GM19328 (cell line): ENCODE results near the gene ARHGAP6.
"Not testable (repeated sequence)": the region's sequence is repeated elsewhere in the genome, so short reads cannot be mapped to it uniquely, and the experiment has no call there.

Source experiments
- ATAC-seq: cut with Tn5 transposase; IDR thresholded peaks from one replicate; pipeline ENCODE4 v1.9.1; 2021; ENCODE audit warnings: mild to moderate bottlenecking, moderate library complexity; ENCODE audit not compliant: unreplicated experiment

ARHGAP6 gene

DNA sequence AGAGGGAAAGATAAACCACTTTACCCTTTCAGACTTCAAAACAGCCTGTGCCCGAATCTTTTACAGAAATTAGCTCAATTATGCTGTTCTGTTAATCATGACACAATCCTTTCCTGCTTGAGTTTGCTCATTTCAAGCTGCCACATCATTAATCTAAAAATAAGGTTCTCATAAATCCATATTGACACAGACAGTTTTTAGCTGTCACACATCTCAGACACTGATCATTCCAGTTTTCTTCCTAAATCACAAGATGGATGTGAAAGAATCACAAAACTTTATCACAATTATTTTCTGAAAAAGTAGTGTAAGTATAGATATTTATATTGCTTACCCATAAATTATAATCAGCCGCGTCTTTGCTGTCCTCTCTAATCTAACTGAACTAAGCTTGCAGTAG is 400.4 kb downstream of the ARHGAP6 start:
- ATAC-seq = no peak

- no peak for ATAC-seq
Observed at GRCh38 chrX:11264925-11265324, 400.8 kb downstream of the ARHGAP6 start.

- ATAC-seq = no peak
Observed at GRCh38 chrX:11261260-11261659, 404.5 kb downstream of the ARHGAP6 start.

- no peak for ATAC-seq
Observed at GRCh38 chrX:11259437-11259836, 406.3 kb downstream of the ARHGAP6 start.

- no peak for ATAC-seq
Observed at GRCh38 chrX:11257711-11258110, 408.0 kb downstream of the ARHGAP6 start.

DNA sequence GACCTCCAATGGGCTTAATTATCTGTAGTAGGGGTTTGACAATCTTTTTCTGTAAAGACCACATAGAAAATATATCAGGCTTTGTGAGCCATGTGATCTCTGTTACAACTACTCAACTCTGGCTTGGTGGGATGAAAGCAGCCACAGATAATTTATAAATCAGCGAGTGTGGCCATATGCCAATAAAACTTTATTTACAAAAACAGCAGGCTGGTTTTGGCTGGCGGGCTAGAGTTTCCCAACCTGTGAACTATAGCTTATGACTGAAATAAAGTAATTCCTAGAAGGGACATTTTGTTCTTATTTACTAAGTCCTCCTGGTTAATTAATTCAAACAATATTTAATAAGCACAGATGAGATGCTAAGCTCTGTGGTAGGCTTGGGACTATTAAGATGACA is 408.4 kb downstream of the ARHGAP6 start:
- no peak for ATAC-seq

DNA sequence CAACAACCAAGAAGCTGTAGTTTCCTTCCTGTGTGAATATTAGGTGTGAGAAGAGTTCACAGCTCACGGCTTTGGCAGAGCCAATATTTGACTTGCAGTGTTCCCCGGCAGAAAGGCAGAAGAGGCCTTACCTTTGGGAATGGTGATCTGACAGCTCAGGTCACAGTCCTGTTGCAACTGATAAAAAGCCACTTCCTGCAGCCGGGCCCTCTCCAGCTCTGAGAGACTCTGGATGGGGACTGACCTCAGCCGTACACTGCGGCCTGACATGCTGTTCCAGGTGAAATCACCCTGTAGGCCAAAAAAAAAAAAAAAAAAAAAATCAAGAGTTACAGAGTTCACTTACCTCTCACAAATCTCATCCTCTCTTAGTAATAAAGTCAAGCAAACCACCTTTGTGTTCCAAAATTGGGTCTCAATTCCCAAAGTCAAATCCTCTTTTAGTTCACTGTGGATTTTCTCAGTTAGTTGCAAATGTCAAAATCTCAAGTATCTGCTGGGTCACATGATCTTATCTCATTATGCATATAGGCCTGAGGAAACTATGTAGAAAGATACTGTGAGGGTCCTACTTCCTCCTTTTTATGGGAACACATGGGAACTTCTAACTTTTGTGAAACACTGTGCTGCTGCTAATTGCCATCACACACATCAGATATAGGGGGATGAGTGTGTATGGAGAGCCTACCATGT is 411.2 kb downstream of the ARHGAP6 start:
- ATAC-seq = no peak

DNA sequence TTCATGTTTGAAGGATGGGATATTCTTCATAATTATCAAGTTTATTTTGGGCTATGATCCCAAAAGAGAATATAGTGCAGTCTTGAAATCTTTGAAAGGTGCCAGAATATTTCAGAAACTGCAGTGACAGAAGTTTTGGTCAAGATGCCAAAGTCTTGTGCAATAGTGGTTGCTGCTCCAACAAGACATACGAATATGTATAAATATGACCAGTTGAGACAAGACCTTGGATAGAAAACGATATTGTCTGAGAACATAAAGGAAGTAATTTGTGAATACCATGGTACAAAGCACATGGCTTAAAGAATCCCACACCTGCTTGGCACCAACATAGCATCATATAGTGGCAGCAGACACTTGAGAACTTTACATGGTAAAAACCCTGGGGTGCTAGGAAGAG is 421.1 kb downstream of the ARHGAP6 start:
- ATAC-seq = no peak

GRCh38 chrX:11242704-11243103 is 423.0 kb downstream of the ARHGAP6 start:
- no peak for ATAC-seq

DNA sequence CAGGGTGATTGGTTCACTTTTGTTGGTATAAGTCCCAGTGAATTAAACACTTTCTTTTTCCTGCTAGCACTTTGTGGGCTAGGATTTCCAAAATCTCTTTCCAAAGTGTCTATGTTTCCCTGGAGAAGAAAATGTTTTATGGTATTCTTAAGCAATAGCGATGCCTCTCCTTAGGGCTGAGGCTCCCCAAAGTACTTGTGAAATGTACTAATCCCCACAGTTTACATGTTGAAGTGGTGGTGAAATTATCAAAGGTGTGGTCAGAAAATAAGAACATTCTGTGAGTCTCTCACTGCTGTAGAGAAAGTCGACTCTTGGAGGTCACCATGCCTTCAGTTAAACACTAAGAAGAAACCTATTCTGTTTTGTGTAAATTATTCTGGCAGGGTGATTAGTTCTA is 424.0 kb downstream of the ARHGAP6 start:
- ATAC-seq = no peak

GRCh38 chrX:11239230-11239629 is 426.5 kb downstream of the ARHGAP6 start:
- no peak for ATAC-seq

DNA sequence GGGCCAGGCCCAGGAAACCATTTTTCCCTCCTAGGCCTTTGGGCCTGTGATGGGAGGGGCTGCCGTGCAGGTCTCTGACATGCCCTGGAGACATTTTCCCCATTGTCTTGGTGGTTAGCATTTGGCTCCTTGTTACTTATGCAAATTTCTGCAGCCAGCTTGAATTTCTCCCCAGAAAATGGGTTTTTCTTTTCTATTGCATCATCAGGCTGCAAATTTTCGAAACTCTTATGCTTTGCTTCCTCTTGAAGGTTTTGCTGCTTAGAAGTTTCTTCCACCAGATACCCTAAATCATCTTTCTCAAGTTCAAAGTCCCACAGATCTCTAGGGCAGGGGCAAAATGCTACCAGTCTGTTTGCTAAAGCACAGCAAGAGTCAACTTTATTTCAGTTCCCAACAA is 430.3 kb downstream of the ARHGAP6 start:
- not testable (repeated sequence) for ATAC-seq

- ATAC-seq = no peak
Observed at GRCh38 chrX:11215191-11215921, 450.4 kb downstream of the ARHGAP6 start.

GRCh38 chrX:11214346-11215190 is 451.2 kb downstream of the ARHGAP6 start:
- ATAC-seq = no peak

- no peak for ATAC-seq
Observed at GRCh38 chrX:11212741-11213140, 453.0 kb downstream of the ARHGAP6 start.

DNA sequence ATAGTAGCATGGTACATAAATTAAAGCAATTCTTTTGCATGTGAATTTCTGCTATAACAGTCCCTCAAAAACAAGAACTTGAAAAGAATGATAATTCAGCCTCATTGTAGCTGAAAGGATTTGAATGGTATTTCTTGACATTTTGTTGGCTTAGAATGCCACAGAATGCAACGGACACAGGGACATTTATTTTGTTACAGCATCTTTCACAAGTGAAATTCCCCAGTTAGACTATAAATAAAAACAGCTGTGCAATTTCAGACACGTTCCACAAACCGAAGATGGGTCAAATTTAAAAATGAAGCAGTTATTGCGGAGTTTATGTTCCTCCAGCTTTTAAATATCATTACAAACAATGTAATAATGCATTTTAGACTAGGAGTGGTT is 455.3 kb downstream of the ARHGAP6 start:
- ATAC-seq = no peak

GRCh38 chrX:11209798-11210414 is 455.8 kb downstream of the ARHGAP6 start:
- no peak for ATAC-seq

DNA sequence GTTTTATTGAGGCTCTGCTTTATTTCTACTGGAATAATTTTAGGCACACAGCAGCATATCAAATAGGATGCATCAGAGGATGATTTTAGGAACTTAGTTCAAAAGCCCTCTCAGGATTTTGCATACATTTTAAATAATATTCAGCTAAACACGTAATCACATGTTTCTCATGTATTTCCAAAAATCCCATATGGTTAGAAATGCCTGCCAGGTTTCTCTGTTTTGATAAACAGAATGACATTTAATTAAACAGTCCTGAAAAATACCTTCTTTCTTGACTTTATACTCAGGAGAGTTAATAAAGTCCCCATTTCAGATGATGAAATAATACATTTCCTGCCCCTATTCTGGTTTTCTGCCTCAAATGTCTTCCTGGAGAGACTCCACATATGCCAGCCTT is 459.0 kb downstream of the ARHGAP6 start:
- ATAC-seq = no peak

DNA sequence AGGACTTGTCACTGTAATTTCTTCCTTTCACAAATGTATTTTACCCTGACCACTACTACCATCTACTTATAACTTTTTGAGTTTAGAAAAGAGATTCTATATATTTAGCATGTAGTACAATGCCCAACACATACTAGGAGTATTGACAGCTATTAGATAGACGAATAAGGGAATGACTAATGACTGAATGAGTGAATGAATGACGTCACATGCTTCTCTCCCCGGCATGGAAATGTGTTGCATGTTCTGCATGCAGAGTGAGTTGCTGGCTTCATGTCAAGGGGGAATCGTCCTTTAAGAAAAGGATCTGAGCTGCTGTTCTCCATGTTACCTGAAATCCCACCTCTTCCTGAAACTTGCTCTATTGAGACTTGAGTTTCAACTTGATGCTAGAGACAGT is 459.9 kb downstream of the ARHGAP6 start:
- no peak for ATAC-seq

GRCh38 chrX:11197671-11198070 is 468.0 kb downstream of the ARHGAP6 start:
- no peak for ATAC-seq

DNA sequence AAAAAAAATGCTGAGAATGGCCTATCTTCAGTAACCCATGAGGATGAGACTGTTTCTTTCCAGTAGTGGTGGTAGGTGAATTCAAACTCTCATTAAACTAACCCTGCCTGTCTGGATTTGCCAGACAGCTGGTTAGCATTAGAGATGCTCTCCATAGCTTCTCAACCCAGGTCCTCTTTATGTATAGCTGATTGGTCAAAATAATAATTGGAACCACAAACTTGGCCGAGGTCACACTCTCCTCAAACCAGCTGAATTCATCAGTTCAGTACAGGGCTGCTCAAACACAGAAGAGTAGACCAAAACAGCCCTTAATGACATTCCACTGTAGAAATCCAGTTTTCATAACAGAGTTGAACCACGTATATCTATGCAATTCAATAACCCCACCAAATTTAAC is 469.2 kb downstream of the ARHGAP6 start:
- no peak for ATAC-seq
